H9 (cell line): ENCODE results near the gene CARTPT. TPM values are rescaled to one million over a fixed set of nuclear protein-coding genes. Genes with fewer than 3 reads are reported as not detected.

Source experiments
- DNase-seq: peaks from one replicate; pipeline ENCODE4 v3.0.0-alpha.2; 2017
- H2AFZ ChIP-seq: one replicate; pipeline ENCODE4 v1.6.1; 2013; ENCODE audit warnings: mild to moderate bottlenecking, low read length, control low read depth, moderate library complexity
- H2AK5ac ChIP-seq: 2 replicates; pipeline ENCODE4 v1.6.1; 2013; ENCODE audit warnings: low read length, control low read depth, mixed read lengths; ENCODE audit not compliant: insufficient read length
- H2BK120ac ChIP-seq: one replicate; pipeline ENCODE4 v1.6.1; 2013; ENCODE audit warnings: low read depth, mild to moderate bottlenecking, low read length, control low read depth, inconsistent platforms; ENCODE audit not compliant: poor library complexity, severe bottlenecking
- H2BK12ac ChIP-seq: 2 replicates; pipeline ENCODE4 v1.6.1; 2013; ENCODE audit warnings: low read length, control low read depth, mixed read lengths, low read depth; ENCODE audit not compliant: insufficient read length
- H2BK15ac ChIP-seq: 2 replicates; pipeline ENCODE4 v1.6.1; 2013; ENCODE audit warnings: low read depth, low read length, control low read depth
- H2BK20ac ChIP-seq: one replicate; pipeline ENCODE4 v1.6.1; 2013; ENCODE audit warnings: low read depth, mild to moderate bottlenecking, low read length, control low read depth, inconsistent platforms; ENCODE audit not compliant: poor library complexity, severe bottlenecking
- H2BK5ac ChIP-seq: 2 replicates; pipeline ENCODE4 v1.6.1; 2013; ENCODE audit warnings: low read length, control low read depth, mixed read lengths; ENCODE audit not compliant: insufficient read length
- H3K14ac ChIP-seq: 2 replicates; pipeline ENCODE4 v1.6.1; 2013; ENCODE audit warnings: low read length, control low read depth; ENCODE audit not compliant: insufficient read depth
- H3K18ac ChIP-seq: 2 replicates; pipeline ENCODE4 v1.6.1; 2013; ENCODE audit warnings: low read depth, mild to moderate bottlenecking, mixed read lengths, low read length, control low read depth; ENCODE audit not compliant: insufficient read length
- H3K23ac ChIP-seq: 2 replicates; pipeline ENCODE4 v1.6.1; 2013; ENCODE audit warnings: low read length, control low read depth, mixed read lengths, low read depth; ENCODE audit not compliant: insufficient read length
- H3K23me2 ChIP-seq: 2 replicates; pipeline ENCODE4 v1.6.1; 2013; ENCODE audit warnings: low read depth, mild to moderate bottlenecking, mixed read lengths, low read length, control low read depth; ENCODE audit not compliant: insufficient read length, poor library complexity, severe bottlenecking
- H3K27ac ChIP-seq: 2 replicates; pipeline ENCODE4 v1.5.1; 2013; ENCODE audit warnings: low read length, control low read depth, mixed read lengths, low read depth; ENCODE audit not compliant: insufficient read length
- H3K27me3 ChIP-seq: 2 replicates; pipeline ENCODE4 v1.6.1; 2013; ENCODE audit warnings: low read length, control low read depth, inconsistent platforms; ENCODE audit not compliant: insufficient read depth
- H3K4ac ChIP-seq: 2 replicates; pipeline ENCODE4 v1.6.1; 2013; ENCODE audit warnings: low read depth, mild to moderate bottlenecking, control low read depth, inconsistent platforms, low read length, moderate library complexity
- H3K4me1 ChIP-seq: 2 replicates; pipeline ENCODE4 v1.6.1; 2013; ENCODE audit warnings: low read length, control low read depth, inconsistent platforms; ENCODE audit not compliant: insufficient read depth
- H3K4me2 ChIP-seq: 2 replicates; pipeline ENCODE4 v1.6.1; 2013; ENCODE audit warnings: low read length, control low read depth, mixed read lengths; ENCODE audit not compliant: insufficient read length, insufficient read depth
- H3K56ac ChIP-seq: 2 replicates; pipeline ENCODE4 v1.6.1; 2013; ENCODE audit warnings: low read depth, mild to moderate bottlenecking, mixed read lengths, low read length, control low read depth; ENCODE audit not compliant: insufficient read length
- H3K79me1 ChIP-seq: 2 replicates; pipeline ENCODE4 v1.6.1; 2013; ENCODE audit warnings: low read depth, mild to moderate bottlenecking, moderate library complexity, low read length, control low read depth, inconsistent platforms; ENCODE audit not compliant: insufficient read depth, poor library complexity, severe bottlenecking
- H3K79me2 ChIP-seq: 2 replicates; pipeline ENCODE4 v1.6.1; 2013; ENCODE audit warnings: low read length, control low read depth, inconsistent platforms; ENCODE audit not compliant: insufficient read depth
- H3K9ac ChIP-seq: 2 replicates; pipeline ENCODE4 v1.6.1; 2013; ENCODE audit warnings: low read length, control low read depth, mixed read lengths; ENCODE audit not compliant: insufficient read length; ENCODE audit errors: extremely low read depth
- H3K9me3 ChIP-seq: one replicate; pipeline ENCODE4 v1.6.1; 2013; ENCODE audit warnings: low read depth, low read length, inconsistent platforms; ENCODE audit not compliant: control insufficient read depth
- H3T11ph ChIP-seq: one replicate; pipeline ENCODE4 v1.6.1; 2013; ENCODE audit warnings: mild to moderate bottlenecking, low read length, control low read depth, inconsistent platforms
- H4K20me1 ChIP-seq: one replicate; pipeline ENCODE4 v1.6.1; 2013; ENCODE audit not compliant: control insufficient read depth, insufficient read length, insufficient read depth
- H4K5ac ChIP-seq: 2 replicates; pipeline ENCODE4 v1.6.1; 2013; ENCODE audit warnings: low read depth, mild to moderate bottlenecking, mixed read lengths, low read length, control low read depth; ENCODE audit not compliant: insufficient read length
- H4K8ac ChIP-seq: replicated peaks from 2 replicates; pipeline ENCODE4 v1.6.1; 2013; ENCODE audit warnings: low read length, control low read depth, mixed read lengths, low read depth; ENCODE audit not compliant: insufficient read length
- H4K91ac ChIP-seq: 2 replicates; pipeline ENCODE4 v1.6.1; 2013; ENCODE audit warnings: low read depth, mild to moderate bottlenecking, moderate library complexity, mixed read lengths, low read length, control low read depth; ENCODE audit not compliant: insufficient read length
- H3K27ac Mint-ChIP-seq, 3 experiments: 2 replicates in 2 of 3; 3 replicates in 1 of 3; pipeline ENCODE4 v1.8.0; 2020 to 2021; ENCODE audit warnings: mixed read lengths in 3 of 3, mild to moderate bottlenecking in 1 of 3, moderate library complexity in 1 of 3
- H3K27me3 Mint-ChIP-seq: 2 replicates; pipeline ENCODE4 v1.8.0; 2021; ENCODE audit warnings: low read depth, mild to moderate bottlenecking, moderate library complexity, mixed read lengths
- H3K36me3 Mint-ChIP-seq, 3 experiments: 2 replicates in 2 of 3; 3 replicates in 1 of 3; pipeline ENCODE4 v1.8.0; 2020 to 2021; ENCODE audit warnings: low read depth in 3 of 3, mixed read lengths in 3 of 3; ENCODE audit not compliant: insufficient read depth in 1 of 3
- H3K4me1 Mint-ChIP-seq, 2 experiments: 2 replicates each; pipeline ENCODE4 v1.8.0; 2020; ENCODE audit warnings: mixed read lengths in 2 of 2
- H3K4me3 Mint-ChIP-seq, 2 experiments: 2 replicates in 1 of 2; 3 replicates in 1 of 2; pipeline ENCODE4 v1.8.0; 2020 to 2021; ENCODE audit warnings: mild to moderate bottlenecking in 2 of 2, mixed read lengths in 2 of 2, moderate library complexity in 1 of 2
- H3K9me3 Mint-ChIP-seq, 2 experiments: 2 replicates in 1 of 2; 3 replicates in 1 of 2; pipeline ENCODE4 v1.8.0; 2020; ENCODE audit warnings: mild to moderate bottlenecking in 2 of 2, mixed read lengths in 2 of 2, moderate library complexity in 1 of 2
- CTCF ChIP-seq: fragments of 200-600 bp; sonication (generic); conservative IDR thresholded peaks from 3 replicates; pipeline ENCODE4 v1.8.0; 2021; ENCODE audit warnings: antibody characterized with exemption, mild to moderate bottlenecking
- WGBS: extraction: QIAGEN DNeasy Blood & Tissue Kit; methylation state at CpG from one replicate; pipeline ENCODE4 v1.1.7; 2013; ENCODE audit warnings: missing lambda C conversion rate, low lambda C conversion rate, mixed read lengths; ENCODE audit not compliant: insufficient read length; ENCODE audit errors: extremely low coverage; 5-methylcytosine and 5-hydroxymethylcytosine counted together
- total RNA-seq: library from RNA; stranded (reverse); gene quantifications from 2 replicates; pipeline ENCODE4 v1.2.1, GENCODE V29; 2021

CARTPT gene
- total RNA-seq, 1 experiment from 2014 or later: not detected

- no peak overlapping the region for H2BK20ac ChIP-seq
- H4K91ac ChIP-seq: no peak overlapping the region
- no peak overlapping the region for H3K14ac ChIP-seq
- no peaks in the 10 kb centered on the region for H3K79me1 ChIP-seq
- no peak overlapping the region for H3K4me2 ChIP-seq
- no peak overlapping the region for H2BK120ac ChIP-seq
- H3K18ac ChIP-seq: no peak overlapping the region
- TF ChIP-seq CTCF: no peak
- H3K56ac ChIP-seq: no peak overlapping the region
- no peak overlapping the region for H2BK15ac ChIP-seq
- Mint-ChIP-seq H3K27me3 (peaks cover 3% of the 10 kb centered on the region), H3K4me1 (peaks cover 16 to 17% of the 10 kb centered on the region in 2 experiments), H3K36me3 (no peaks in the 10 kb centered on the region), H3K4me3 (no peak overlapping the region), H3K9me3 (no peaks in the 10 kb centered on the region), H3K27ac (no peak overlapping the region)
- no peak overlapping the region for H2BK12ac ChIP-seq
- no peak overlapping the region for H3K27ac ChIP-seq
- no peaks in the 10 kb centered on the region for H3K27me3 ChIP-seq
- H3K4me1 ChIP-seq: no peaks in the 10 kb centered on the region
- no peaks in the 10 kb centered on the region for H3K23me2 ChIP-seq
- no peak overlapping the region for H3K23ac ChIP-seq
- no peaks in the 10 kb centered on the region for H3K79me2 ChIP-seq
- no peak overlapping the region for H3T11ph ChIP-seq
- no peak overlapping the region for H4K8ac ChIP-seq
- WGBS: no CpG with 5 or more reads among the region's 2 CpGs
- H4K20me1 ChIP-seq: no peaks in the 10 kb centered on the region
- no peak overlapping the region for H4K5ac ChIP-seq
- no peak overlapping the region for H2AFZ ChIP-seq
- H3K9me3 ChIP-seq: no peaks in the 10 kb centered on the region
- H3K4ac ChIP-seq: no peak overlapping the region
- H2AK5ac ChIP-seq: no peak overlapping the region
- no peak overlapping the region for H3K9ac ChIP-seq
- H2BK5ac ChIP-seq: no peak overlapping the region
- DNase-seq: no peak
Measured at GRCh38 chr5:71699233-71699632, 19.8 kb upstream of the CARTPT start.
